ENCODE measurements around the gene SCFD2. TPM values are rescaled to one million over a fixed set of nuclear protein-coding genes. Genes with fewer than 3 reads are reported as not detected.
"Not testable (repeated sequence)": the region's sequence is repeated elsewhere in the genome, so short reads cannot be mapped to it uniquely, and the experiment has no call there.

SCFD2 gene
- total and polyA plus RNA-seq, 9 donors = 5.1 to 42.1 (median 13.5) TPM

DNA sequence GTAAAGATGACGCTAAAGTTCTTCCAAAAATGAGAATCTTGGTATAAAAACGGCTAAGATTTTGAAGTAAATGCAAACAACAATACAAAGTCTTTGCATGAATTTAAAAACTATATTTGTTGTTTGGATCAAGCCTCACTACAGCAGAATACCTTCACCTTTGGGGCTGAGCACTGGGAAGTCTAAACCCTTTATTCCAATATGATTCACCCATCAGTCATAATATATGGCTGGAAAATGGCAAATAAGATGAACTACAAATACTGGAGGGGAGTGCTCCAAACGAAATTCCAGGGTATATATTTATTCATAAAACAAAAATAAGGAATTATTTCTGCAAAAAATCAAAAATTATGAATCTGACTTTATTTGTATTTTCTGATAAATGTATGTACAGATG, 138.4 kb downstream of the SCFD2 start:
- Histone ChIP-seq H3K36me3 (no peaks in the 10 kb centered on the region), H3K27ac (no peak overlapping the region), H3K4me3 (no peak overlapping the region), H3K27me3 (no peaks in the 10 kb centered on the region), H3K9me3 (no peaks in the 10 kb centered on the region), H3K4me1 (ENCODE audit: insufficient read depth) (no peaks in the 10 kb centered on the region)
- TF ChIP-seq POLR2A (IDR thresholded peaks at IDR 0.05) = no peak
- TF ChIP-seq, protein P1, sequence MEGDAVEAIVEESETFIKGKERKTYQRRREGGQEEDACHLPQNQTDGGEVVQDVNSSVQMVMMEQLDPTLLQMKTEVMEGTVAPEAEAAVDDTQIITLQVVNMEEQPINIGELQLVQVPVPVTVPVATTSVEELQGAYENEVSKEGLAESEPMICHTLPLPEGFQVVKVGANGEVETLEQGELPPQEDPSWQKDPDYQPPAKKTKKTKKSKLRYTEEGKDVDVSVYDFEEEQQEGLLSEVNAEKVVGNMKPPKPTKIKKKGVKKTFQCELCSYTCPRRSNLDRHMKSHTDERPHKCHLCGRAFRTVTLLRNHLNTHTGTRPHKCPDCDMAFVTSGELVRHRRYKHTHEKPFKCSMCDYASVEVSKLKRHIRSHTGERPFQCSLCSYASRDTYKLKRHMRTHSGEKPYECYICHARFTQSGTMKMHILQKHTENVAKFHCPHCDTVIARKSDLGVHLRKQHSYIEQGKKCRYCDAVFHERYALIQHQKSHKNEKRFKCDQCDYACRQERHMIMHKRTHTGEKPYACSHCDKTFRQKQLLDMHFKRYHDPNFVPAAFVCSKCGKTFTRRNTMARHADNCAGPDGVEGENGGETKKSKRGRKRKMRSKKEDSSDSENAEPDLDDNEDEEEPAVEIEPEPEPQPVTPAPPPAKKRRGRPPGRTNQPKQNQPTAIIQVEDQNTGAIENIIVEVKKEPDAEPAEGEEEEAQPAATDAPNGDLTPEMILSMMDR (IDR thresholded peaks at IDR 0.05) = no peak
- TF ChIP-seq EP300 (IDR thresholded peaks at IDR 0.05) = no peak
- WGBS, 3 donors = 78 to 86% (median 84%) methylated on average over 3 of the region's 3 CpGs
- intact Hi-C loops (cut with DNase I) = no loop called here
- no peak for DNase-seq

DNA sequence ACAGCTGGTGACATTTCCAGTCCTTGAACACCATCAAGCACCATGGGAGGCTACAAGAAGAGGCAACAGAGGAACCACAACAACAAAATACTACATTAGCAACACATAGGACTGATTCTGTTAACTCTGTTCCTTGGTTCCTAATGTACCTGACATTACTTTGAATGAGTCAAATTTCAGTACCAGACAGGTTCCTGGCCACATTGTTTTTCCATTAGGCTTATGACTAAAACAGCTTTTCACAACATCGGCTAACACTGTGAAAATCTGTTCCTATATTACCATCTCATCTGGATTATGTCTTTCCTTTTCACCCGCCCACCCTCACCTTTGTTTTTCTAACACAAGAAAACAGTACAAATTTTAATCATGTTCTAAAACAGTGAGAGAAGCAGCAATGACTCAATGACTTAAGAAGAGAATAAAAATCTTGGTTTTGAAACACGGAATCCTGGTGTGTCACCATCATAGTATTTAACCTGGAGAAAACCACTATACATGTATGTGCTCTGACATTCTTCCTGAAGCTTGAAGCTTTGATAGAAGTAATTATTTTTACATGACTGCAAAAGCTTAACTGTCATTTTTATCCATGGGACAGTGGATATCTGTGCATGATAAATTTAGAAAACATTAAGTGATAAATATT, 143.9 kb downstream of the SCFD2 start:
- H3K27me3 ChIP-seq = no peaks in the 10 kb centered on the region
- TF ChIP-seq POLR2A (IDR thresholded peaks at IDR 0.05) (no peak), EP300 (IDR thresholded peaks at IDR 0.05) (no peak)
- TF ChIP-seq, protein P1 (IDR thresholded peaks at IDR 0.05) = no peak
- intact Hi-C loops (cut with DNase I) = no loop called here
- H3K4me3 ChIP-seq = no peak overlapping the region
- no peak for DNase-seq
- H3K4me1 ChIP-seq (ENCODE audit: insufficient read depth) = no peaks in the 10 kb centered on the region
- H3K9me3 ChIP-seq = no peaks in the 10 kb centered on the region
- no peak overlapping the region for H3K27ac ChIP-seq
- 93 to 95% (median 95%) methylated on average over 3 of the region's 3 CpGs for WGBS, 3 donors
- H3K36me3 ChIP-seq = no peaks in the 10 kb centered on the region

DNA sequence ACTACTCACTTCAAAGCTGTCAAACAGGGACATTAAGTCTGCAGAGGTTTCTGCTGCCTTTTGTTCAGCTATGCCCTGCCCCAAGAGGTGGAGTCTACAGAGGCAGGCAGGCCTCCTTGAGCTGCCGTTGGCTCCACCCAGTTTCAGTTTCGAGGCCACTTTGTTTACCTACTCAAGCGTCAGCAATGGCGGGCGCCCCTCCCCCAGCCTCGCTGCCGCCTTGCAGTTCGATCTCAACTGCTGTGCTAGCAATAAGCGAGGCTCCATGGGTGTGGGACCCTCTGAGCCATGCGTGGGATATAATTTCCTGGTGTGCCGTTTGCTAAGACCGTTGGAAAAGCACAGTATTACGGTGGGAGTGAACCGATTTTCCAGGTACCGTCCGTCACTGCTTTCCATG, 146.7 kb downstream of the SCFD2 start:
- H3K4me1 ChIP-seq (ENCODE audit: insufficient read depth); H3K27ac ChIP-seq; H3K27me3 ChIP-seq; H3K4me3 ChIP-seq; H3K36me3 ChIP-seq; H3K9me3 ChIP-seq; intact Hi-C loops (cut with DNase I); DNase-seq: not testable (repeated sequence)
- 97 to 98% (median 98%) methylated on average over 16 of the region's 16 CpGs for WGBS, 3 donors

DNA sequence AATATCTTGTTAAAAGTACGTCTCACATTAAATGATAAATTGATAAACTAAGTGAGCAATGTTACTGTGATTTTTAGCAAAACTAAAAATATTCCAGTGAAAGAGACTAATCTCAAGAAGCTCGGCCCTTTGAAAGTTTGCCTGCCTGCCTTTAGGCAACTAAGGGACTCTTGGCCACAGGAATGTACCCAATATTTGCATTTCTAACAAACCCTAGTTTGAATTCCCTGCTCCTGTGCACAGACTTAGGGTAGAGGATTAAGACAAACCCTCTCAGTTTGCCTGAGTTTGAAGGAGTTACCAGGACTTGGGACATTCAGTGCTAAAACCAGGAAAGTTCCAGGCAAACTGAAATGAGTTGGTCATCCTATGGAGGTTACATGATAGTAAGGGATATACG, 157.1 kb downstream of the SCFD2 start:
- H3K4me3 ChIP-seq = no peak overlapping the region
- TF ChIP-seq EP300 (IDR thresholded peaks at IDR 0.05) (no peak), POLR2A (IDR thresholded peaks at IDR 0.05) (no peak)
- TF ChIP-seq, protein P1 (IDR thresholded peaks at IDR 0.05) = no peak
- H3K27ac ChIP-seq = no peak overlapping the region
- no peaks in the 10 kb centered on the region for H3K27me3 ChIP-seq
- H3K36me3 ChIP-seq = no peaks in the 10 kb centered on the region
- WGBS, 3 donors = 89 to 97% (median 91%) methylated on average over 3 of the region's 3 CpGs
- intact Hi-C loops (cut with DNase I) = no loop called here
- no peak for DNase-seq
- H3K9me3 ChIP-seq = no peaks in the 10 kb centered on the region
- H3K4me1 ChIP-seq (ENCODE audit: insufficient read depth) = no peaks in the 10 kb centered on the region

DNA sequence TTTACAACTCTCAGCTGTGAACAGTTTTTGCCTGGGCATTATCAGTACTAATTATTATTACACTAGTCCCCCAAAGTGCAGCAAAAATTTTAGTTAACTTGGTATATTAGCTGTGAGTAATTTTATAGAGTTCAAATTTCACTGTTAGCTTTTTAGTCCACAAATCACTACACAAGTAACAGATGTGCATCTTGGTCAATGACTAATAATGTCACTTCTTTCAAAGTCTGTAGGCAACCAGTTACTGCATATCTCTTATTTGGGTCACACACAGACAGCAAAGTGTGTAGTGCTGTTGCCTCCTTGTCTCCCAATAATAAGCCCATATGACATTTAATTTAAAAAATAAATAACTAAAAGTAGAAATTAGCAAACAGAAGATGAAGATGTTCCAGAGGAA, 159.9 kb downstream of the SCFD2 start:
- Histone ChIP-seq H3K9me3 (no peaks in the 10 kb centered on the region), H3K27me3 (no peaks in the 10 kb centered on the region), H3K27ac (no peak overlapping the region), H3K4me1 (ENCODE audit: insufficient read depth) (no peaks in the 10 kb centered on the region), H3K36me3 (no peaks in the 10 kb centered on the region), H3K4me3 (no peak overlapping the region)
- TF ChIP-seq EP300 (IDR thresholded peaks at IDR 0.05) (no peak), POLR2A (IDR thresholded peaks at IDR 0.05) (no peak)
- TF ChIP-seq, protein P1 (IDR thresholded peaks at IDR 0.05) = no peak
- intact Hi-C loops (cut with DNase I) = no loop called here
- DNase-seq = no peak

Measured in ovary (tissue), 9 donors.